ENCODE results near the gene LENG1. TPM values are rescaled to one million over a fixed set of nuclear protein-coding genes. Genes with fewer than 3 reads are reported as not detected.

Gene LENG1
- total and polyA plus RNA-seq, 9 of the 15 experiments (the other 6 are each of a cell fraction or from before 2014, with no cell fraction given): 0.30 to 10.5 (median 4.7) TPM

- peak; percentile 85 for TF ChIP-seq LEF1 (IDR thresholded peaks at IDR 0.05)
- TF ChIP-seq IRF9 (tag; IDR thresholded peaks at IDR 0.05): peak; percentile 90
- no peak for TF ChIP-seq TRIM25 (IDR thresholded peaks at IDR 0.05; ENCODE audit: borderline replicate concordance)
- 0 out of 4 replicates have a peak, but pooled peaks have one; percentile 1 to 5 for TF ChIP-seq RAD21 (CRISPR knock-in tag; conservative IDR thresholded peaks at IDR 0.05 in 1 of 2, IDR thresholded peaks at IDR 0.05 in 1 of 2)
- TF ChIP-seq CREB1 (IDR thresholded peaks at IDR 0.05): no peak; the same call in 1 of the 2 replicates
- 0 out of 2 replicates have a peak, but pooled peaks have one; percentile 51 for TF ChIP-seq CREB1 (CRISPR knock-in tag; IDR thresholded peaks at IDR 0.05)
- TF ChIP-seq PCBP2 (IDR thresholded peaks at IDR 0.05; ENCODE audit: low read depth, low read length, poor library complexity, severe bottlenecking): no peak
- TF ChIP-seq NCOR1 (IDR thresholded peaks at IDR 0.05): peak; percentile 92
- peak; percentile 71; the same call in 1 of the 2 replicates for TF ChIP-seq MXI1 (IDR thresholded peaks at IDR 0.05; ENCODE audit: low read depth, low read length)
- TF ChIP-seq SMAD3 (CRISPR knock-in tag; conservative IDR thresholded peaks at IDR 0.05): no peak
- TF ChIP-seq SMARCA4 (IDR thresholded peaks at IDR 0.05): peak; percentile 93
- peak; percentile 58; the same call in 1 of the 2 replicates for TF ChIP-seq ZNF695 (CRISPR knock-in tag; IDR thresholded peaks at IDR 0.05)
- no peak for TF ChIP-seq RBM15 (IDR thresholded peaks at IDR 0.05; ENCODE audit: insufficient read depth, low read length)
- no peak for TF ChIP-seq ZNF778 (CRISPR knock-in tag; IDR thresholded peaks at IDR 0.05)
- TF ChIP-seq SRSF1 (IDR thresholded peaks at IDR 0.05; ENCODE audit: low read depth, low read length): no peak
- no peak for TF ChIP-seq KAT8 (IDR thresholded peaks at IDR 0.05; ENCODE audit: low read depth)
- TF ChIP-seq IRF2 (CRISPR knock-in tag; IDR thresholded peaks at IDR 0.05): no peak
- TF ChIP-seq E2F6 (IDR thresholded peaks at IDR 0.05; ENCODE audit: borderline replicate concordance in 1 of 2, extremely low read depth in 1 of 2, insufficient read depth in 1 of 2, insufficient read length in 1 of 2, low read depth in 1 of 2, low read length in 1 of 2, poor library complexity in 1 of 2, severe bottlenecking in 1 of 2): peak; percentile 72 to 88
- no peak for TF ChIP-seq C11orf30 (IDR thresholded peaks at IDR 0.05; ENCODE audit: low read depth)
- TF ChIP-seq RBM34 (IDR thresholded peaks at IDR 0.05; ENCODE audit: borderline replicate concordance, insufficient read depth, low read length): no peak
- TF ChIP-seq PCBP1 (IDR thresholded peaks at IDR 0.05; ENCODE audit: low read depth, low read length, poor library complexity, severe bottlenecking): no peak
- no peak for TF ChIP-seq NR0B1 (IDR thresholded peaks at IDR 0.05; ENCODE audit: partially characterized antibody)
- TF ChIP-seq ELF4 (CRISPR knock-in tag; IDR thresholded peaks at IDR 0.05): peak; percentile 78
Measured at GRCh38 chr19:54207983-54208783, 48.7 kb upstream of the LENG1 start (continued).

All from K562 (cell line).